Neural progenitor cell (in vitro differentiated cells): ENCODE data around the gene CAMSAP1.
"Not testable (repeated sequence)": the region's sequence is repeated elsewhere in the genome, so short reads cannot be mapped to it uniquely, and the experiment has no call there.

Source experiments
- CTCF ChIP-seq: fragments of 200-600 bp; sonication (generic); IDR thresholded peaks from 2 replicates; pipeline ENCODE4 v1.5.1; 2017; ENCODE audit warnings: antibody characterized with exemption, mild to moderate bottlenecking
- EZH2 ChIP-seq: fragments of 200-600 bp; sonication (generic); IDR thresholded peaks from 2 replicates; pipeline ENCODE4 v1.6.1; 2017; ENCODE audit warnings: antibody characterized with exemption, mild to moderate bottlenecking, moderate library complexity
- EZH2phosphoT487 ChIP-seq: fragments of 200-600 bp; sonication (generic); IDR thresholded peaks from 2 replicates; pipeline ENCODE4 v1.6.1; 2017; ENCODE audit warnings: antibody characterized with exemption

GRCh38 chr9:135950841-135951240 is 43.5 kb upstream of the CAMSAP1 start:
- not testable (repeated sequence) for TF ChIP-seq CTCF, EZH2, EZH2phosphoT487
